Head of caudate nucleus (tissue), 42 donors: ENCODE measurements around the gene FBRS.
"Not testable (repeated sequence)": the region's sequence is repeated elsewhere in the genome, so short reads cannot be mapped to it uniquely, and the experiment has no call there.

ENCODE experiments used
- DNase-seq, 42 donors: peaks; one replicate each; pipeline versions ENCODE4 v3.0.0 to v3.0.0-alpha.2; 2020 to 2021; ENCODE audit warnings: mixed read lengths in 7 of 42
- intact Hi-C: fragments of 100-400 bp; cut with DNase I; formaldehyde crosslinking; loops from one replicate; pipeline ENCODE4 v1.15.0; 2022

The FBRS gene

GRCh38 chr16:30657866-30658730 lies at the start of gene FBRS:
Gene FBRS, plus strand, starts transcription at chr16:30658431. Its CDS starts 1,088 bp downstream, at chr16:30659519.
- intact Hi-C loops, result loop anchor here (1.0 to 10.0 kb wide), 5 partner anchors 8 to 267 kb away; partner anchors contain the start of genes FBXL19, PRR14 and ZNF747

GRCh38 chr16:30609002-30609925 lies 49.0 kb upstream of the FBRS start:
- DNase-seq, result peak in 40 of 42 donors; percentile 13 to 73 (median 56)
- intact Hi-C loops, result loop anchor here (10.0 kb wide), 1 partner anchor 46 kb away; the partner anchor contains the start of genes FBRS and PRR14

More at GRCh38 chr16:30657866-30658730, at the start of gene FBRS:
- peak; percentile 99 to 100 (median 100) for DNase-seq

- intact Hi-C loops, result loop anchor here (10.0 kb wide), 1 partner anchor 45 kb away; the partner anchor contains the start of genes FBRS and PRR14
- peak; percentile 91 to 99 (median 97) for DNase-seq
These were observed 48.0 kb upstream of the FBRS start, which contains the start of gene ZNF689 for GRCh38 chr16:30609926-30610839. Gene ZNF689, minus strand, starts transcription at chr16:30610389. Its CDS starts 348 bp downstream, at chr16:30610041.

GRCh38 chr16:30615358-30616091 lies 42.7 kb upstream of the FBRS start:
- DNase-seq, result peak in 34 of 42 donors; percentile 20 to 77 (median 48)
- intact Hi-C loops, result no loop called here

GRCh38 chr16:30619202-30619601 lies 39.0 kb upstream of the FBRS start:
- DNase-seq, result no peak
- intact Hi-C loops, result no loop called here

GRCh38 chr16:30619638-30620037 lies 38.6 kb upstream of the FBRS start:
- intact Hi-C loops, result no loop called here
- DNase-seq, result no peak

- intact Hi-C loops, result no loop called here
- no peak for DNase-seq
These were observed 38.1 kb upstream of the FBRS start for GRCh38 chr16:30620169-30620568.

- intact Hi-C loops, result no loop called here
- no peak for DNase-seq
These were observed 36.5 kb upstream of the FBRS start for GRCh38 chr16:30621765-30622164.

- no peak for DNase-seq
- intact Hi-C loops, result no loop called here
These were observed 35.7 kb upstream of the FBRS start for GRCh38 chr16:30622455-30623032.

GRCh38 chr16:30623536-30624283 lies 34.5 kb upstream of the FBRS start:
- DNase-seq, result no peak
- intact Hi-C loops, result no loop called here

- DNase-seq, result no peak
- intact Hi-C loops, result no loop called here
These were observed 32.0 kb upstream of the FBRS start for GRCh38 chr16:30626236-30626635.

GRCh38 chr16:30628628-30629540 lies 29.3 kb upstream of the FBRS start:
- DNase-seq, result peak; percentile 66 to 98 (median 91)
- intact Hi-C loops, result no loop called here

- DNase-seq, intact Hi-C loops: not testable (repeated sequence)
These were observed 25.8 kb upstream of the FBRS start for GRCh38 chr16:30632454-30632853.

- intact Hi-C loops, result no loop called here
- no peak for DNase-seq
These were observed 24.7 kb upstream of the FBRS start for GRCh38 chr16:30633526-30633925.

GRCh38 chr16:30636599-30636998 lies 21.6 kb upstream of the FBRS start:
- intact Hi-C loops, result no loop called here
- DNase-seq, result no peak
